H9 (cell line): ENCODE data around the gene BCAS4. TPM values are rescaled to one million over a fixed set of nuclear protein-coding genes. Genes with fewer than 3 reads are reported as not detected.

ENCODE experiments used
- DNase-seq: peaks from one replicate; pipeline ENCODE4 v3.0.0-alpha.2; 2017
- H2AFZ ChIP-seq: one replicate; pipeline ENCODE4 v1.6.1; 2013; ENCODE audit warnings: mild to moderate bottlenecking, low read length, control low read depth, moderate library complexity
- H2AK5ac ChIP-seq: 2 replicates; pipeline ENCODE4 v1.6.1; 2013; ENCODE audit warnings: low read length, control low read depth, mixed read lengths; ENCODE audit not compliant: insufficient read length
- H2BK120ac ChIP-seq: one replicate; pipeline ENCODE4 v1.6.1; 2013; ENCODE audit warnings: low read depth, mild to moderate bottlenecking, low read length, control low read depth, inconsistent platforms; ENCODE audit not compliant: poor library complexity, severe bottlenecking
- H2BK12ac ChIP-seq: 2 replicates; pipeline ENCODE4 v1.6.1; 2013; ENCODE audit warnings: low read length, control low read depth, mixed read lengths, low read depth; ENCODE audit not compliant: insufficient read length
- H2BK15ac ChIP-seq: 2 replicates; pipeline ENCODE4 v1.6.1; 2013; ENCODE audit warnings: low read depth, low read length, control low read depth
- H2BK20ac ChIP-seq: one replicate; pipeline ENCODE4 v1.6.1; 2013; ENCODE audit warnings: low read depth, mild to moderate bottlenecking, low read length, control low read depth, inconsistent platforms; ENCODE audit not compliant: poor library complexity, severe bottlenecking
- H2BK5ac ChIP-seq: 2 replicates; pipeline ENCODE4 v1.6.1; 2013; ENCODE audit warnings: low read length, control low read depth, mixed read lengths; ENCODE audit not compliant: insufficient read length
- H3K14ac ChIP-seq: 2 replicates; pipeline ENCODE4 v1.6.1; 2013; ENCODE audit warnings: low read length, control low read depth; ENCODE audit not compliant: insufficient read depth
- H3K18ac ChIP-seq: 2 replicates; pipeline ENCODE4 v1.6.1; 2013; ENCODE audit warnings: low read depth, mild to moderate bottlenecking, mixed read lengths, low read length, control low read depth; ENCODE audit not compliant: insufficient read length
- H3K23ac ChIP-seq: 2 replicates; pipeline ENCODE4 v1.6.1; 2013; ENCODE audit warnings: low read length, control low read depth, mixed read lengths, low read depth; ENCODE audit not compliant: insufficient read length
- H3K23me2 ChIP-seq: 2 replicates; pipeline ENCODE4 v1.6.1; 2013; ENCODE audit warnings: low read depth, mild to moderate bottlenecking, mixed read lengths, low read length, control low read depth; ENCODE audit not compliant: insufficient read length, poor library complexity, severe bottlenecking
- H3K27ac ChIP-seq: 2 replicates; pipeline ENCODE4 v1.5.1; 2013; ENCODE audit warnings: low read length, control low read depth, mixed read lengths, low read depth; ENCODE audit not compliant: insufficient read length
- H3K27me3 ChIP-seq: 2 replicates; pipeline ENCODE4 v1.6.1; 2013; ENCODE audit warnings: low read length, control low read depth, inconsistent platforms; ENCODE audit not compliant: insufficient read depth
- H3K4ac ChIP-seq: 2 replicates; pipeline ENCODE4 v1.6.1; 2013; ENCODE audit warnings: low read depth, mild to moderate bottlenecking, control low read depth, inconsistent platforms, low read length, moderate library complexity
- H3K4me1 ChIP-seq: 2 replicates; pipeline ENCODE4 v1.6.1; 2013; ENCODE audit warnings: low read length, control low read depth, inconsistent platforms; ENCODE audit not compliant: insufficient read depth
- H3K4me2 ChIP-seq: 2 replicates; pipeline ENCODE4 v1.6.1; 2013; ENCODE audit warnings: low read length, control low read depth, mixed read lengths; ENCODE audit not compliant: insufficient read length, insufficient read depth
- H3K56ac ChIP-seq: 2 replicates; pipeline ENCODE4 v1.6.1; 2013; ENCODE audit warnings: low read depth, mild to moderate bottlenecking, mixed read lengths, low read length, control low read depth; ENCODE audit not compliant: insufficient read length
- H3K79me1 ChIP-seq: 2 replicates; pipeline ENCODE4 v1.6.1; 2013; ENCODE audit warnings: low read depth, mild to moderate bottlenecking, moderate library complexity, low read length, control low read depth, inconsistent platforms; ENCODE audit not compliant: insufficient read depth, poor library complexity, severe bottlenecking
- H3K79me2 ChIP-seq: 2 replicates; pipeline ENCODE4 v1.6.1; 2013; ENCODE audit warnings: low read length, control low read depth, inconsistent platforms; ENCODE audit not compliant: insufficient read depth
- H3K9ac ChIP-seq: 2 replicates; pipeline ENCODE4 v1.6.1; 2013; ENCODE audit warnings: low read length, control low read depth, mixed read lengths; ENCODE audit not compliant: insufficient read length; ENCODE audit errors: extremely low read depth
- H3K9me3 ChIP-seq: one replicate; pipeline ENCODE4 v1.6.1; 2013; ENCODE audit warnings: low read depth, low read length, inconsistent platforms; ENCODE audit not compliant: control insufficient read depth
- H3T11ph ChIP-seq: one replicate; pipeline ENCODE4 v1.6.1; 2013; ENCODE audit warnings: mild to moderate bottlenecking, low read length, control low read depth, inconsistent platforms
- H4K20me1 ChIP-seq: one replicate; pipeline ENCODE4 v1.6.1; 2013; ENCODE audit not compliant: control insufficient read depth, insufficient read length, insufficient read depth
- H4K5ac ChIP-seq: 2 replicates; pipeline ENCODE4 v1.6.1; 2013; ENCODE audit warnings: low read depth, mild to moderate bottlenecking, mixed read lengths, low read length, control low read depth; ENCODE audit not compliant: insufficient read length
- H4K8ac ChIP-seq: replicated peaks from 2 replicates; pipeline ENCODE4 v1.6.1; 2013; ENCODE audit warnings: low read length, control low read depth, mixed read lengths, low read depth; ENCODE audit not compliant: insufficient read length
- H4K91ac ChIP-seq: 2 replicates; pipeline ENCODE4 v1.6.1; 2013; ENCODE audit warnings: low read depth, mild to moderate bottlenecking, moderate library complexity, mixed read lengths, low read length, control low read depth; ENCODE audit not compliant: insufficient read length
- H3K27ac Mint-ChIP-seq, 3 experiments: 2 replicates in 2 of 3; 3 replicates in 1 of 3; pipeline ENCODE4 v1.8.0; 2020 to 2021; ENCODE audit warnings: mixed read lengths in 3 of 3, mild to moderate bottlenecking in 1 of 3, moderate library complexity in 1 of 3
- H3K27me3 Mint-ChIP-seq: 2 replicates; pipeline ENCODE4 v1.8.0; 2021; ENCODE audit warnings: low read depth, mild to moderate bottlenecking, moderate library complexity, mixed read lengths
- H3K36me3 Mint-ChIP-seq, 3 experiments: 2 replicates in 2 of 3; 3 replicates in 1 of 3; pipeline ENCODE4 v1.8.0; 2020 to 2021; ENCODE audit warnings: low read depth in 3 of 3, mixed read lengths in 3 of 3; ENCODE audit not compliant: insufficient read depth in 1 of 3
- H3K4me1 Mint-ChIP-seq, 2 experiments: 2 replicates each; pipeline ENCODE4 v1.8.0; 2020; ENCODE audit warnings: mixed read lengths in 2 of 2
- H3K4me3 Mint-ChIP-seq, 2 experiments: 2 replicates in 1 of 2; 3 replicates in 1 of 2; pipeline ENCODE4 v1.8.0; 2020 to 2021; ENCODE audit warnings: mild to moderate bottlenecking in 2 of 2, mixed read lengths in 2 of 2, moderate library complexity in 1 of 2
- H3K9me3 Mint-ChIP-seq, 2 experiments: 2 replicates in 1 of 2; 3 replicates in 1 of 2; pipeline ENCODE4 v1.8.0; 2020; ENCODE audit warnings: mild to moderate bottlenecking in 2 of 2, mixed read lengths in 2 of 2, moderate library complexity in 1 of 2
- WGBS: extraction: QIAGEN DNeasy Blood & Tissue Kit; methylation state at CpG from one replicate; pipeline ENCODE4 v1.1.7; 2013; ENCODE audit warnings: missing lambda C conversion rate, low lambda C conversion rate, mixed read lengths; ENCODE audit not compliant: insufficient read length; ENCODE audit errors: extremely low coverage; 5-methylcytosine and 5-hydroxymethylcytosine counted together
- total RNA-seq: library from RNA; stranded (reverse); gene quantifications from 2 replicates; pipeline ENCODE4 v1.2.1, GENCODE V29; 2021
- TF ChIP-seq, protein P1 (sequence below): fragments of 200-600 bp; sonication (generic); conservative IDR thresholded peaks from 3 replicates; pipeline ENCODE4 v1.8.0; 2021; ENCODE audit warnings: antibody characterized with exemption, mild to moderate bottlenecking

Gene BCAS4
- total RNA-seq, 1 experiment from 2014 or later: 16.9 TPM

DNA sequence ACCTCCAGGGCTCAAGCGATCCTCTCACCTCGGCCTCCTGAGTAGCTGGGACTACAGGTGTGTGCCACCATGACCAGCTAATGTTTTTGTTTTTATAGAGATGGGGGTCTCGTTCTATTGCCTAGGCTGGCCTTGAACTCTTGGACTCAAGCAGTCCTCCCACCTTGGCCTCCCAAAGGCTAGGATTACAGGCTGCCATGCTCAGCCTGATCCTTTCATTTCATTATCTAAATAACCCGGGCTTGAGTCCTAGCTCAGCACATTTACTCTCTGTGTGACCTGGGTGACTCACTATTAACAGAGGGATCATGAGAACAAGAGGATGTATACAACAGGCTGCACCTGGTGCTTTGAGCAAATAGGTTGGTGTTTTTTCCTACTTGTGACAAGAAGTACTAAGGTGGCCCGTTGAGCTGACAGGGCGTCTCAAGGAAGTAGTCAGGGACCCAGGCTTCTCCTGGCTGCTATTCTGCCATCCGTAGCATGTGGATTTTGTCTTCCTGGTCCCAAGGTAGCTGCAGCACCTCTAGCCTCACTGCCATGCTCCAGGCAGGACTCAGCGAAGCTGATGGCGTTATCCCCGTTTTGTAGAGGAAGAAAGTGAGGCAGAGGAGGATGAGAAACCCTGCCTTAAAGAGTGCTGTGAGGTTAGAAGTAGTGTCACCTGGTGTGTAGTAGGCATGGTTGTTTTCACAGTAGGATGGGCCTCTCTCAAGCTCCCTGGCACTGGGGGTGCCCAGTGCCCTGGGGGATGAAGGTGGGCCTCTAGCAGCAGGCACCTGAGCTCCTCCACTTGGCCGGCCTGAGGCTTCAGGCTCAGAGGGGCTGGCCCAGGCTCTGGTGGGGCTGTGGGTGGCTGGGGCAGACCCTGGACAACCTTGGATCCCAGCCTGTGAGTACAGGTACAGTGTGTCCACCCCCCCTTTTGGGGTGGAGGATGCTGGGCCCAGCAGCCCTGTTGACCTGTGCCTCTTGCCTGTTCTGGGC lies 73.9 kb downstream of the BCAS4 start:
- no CpG with 5 or more reads among the region's 11 CpGs for WGBS
- Histone ChIP-seq H3K79me2 (no peaks in the 10 kb centered on the region), H3K9me3 (no peaks in the 10 kb centered on the region), H2BK120ac (no peak overlapping the region), H2AK5ac (no peak overlapping the region), H3T11ph (no peak overlapping the region), H3K4me2 (no peak overlapping the region), H2AFZ (no peak overlapping the region), H3K27me3 (no peaks in the 10 kb centered on the region), H3K9ac (no peak overlapping the region), H4K8ac (no peak overlapping the region), H4K20me1 (no peaks in the 10 kb centered on the region), H3K4ac (no peak overlapping the region), H3K23me2 (peaks cover 3% of the 10 kb centered on the region), H3K23ac (no peak overlapping the region), H3K4me1 (peaks cover 2% of the 10 kb centered on the region; the same call in 1 of the 2 replicates), H2BK5ac (no peak overlapping the region), H3K27ac (no peak overlapping the region), H3K79me1 (no peaks in the 10 kb centered on the region), H2BK20ac (no peak overlapping the region), H2BK15ac (no peak overlapping the region), H4K91ac (peak overlapping the region; percentile 14), H3K18ac (no peak overlapping the region), H4K5ac (no peak overlapping the region), H3K56ac (no peak overlapping the region), H2BK12ac (no peak overlapping the region), H3K14ac (peak overlapping the region; percentile 6; the same call in 1 of the 2 replicates)
- Mint-ChIP-seq H3K4me1 (peaks cover 42 to 54% of the 10 kb centered on the region in 2 experiments), H3K36me3 (peaks cover 0 to 5% (median 0%) of the 10 kb centered on the region in 3 experiments; a peak in 4 of 7 replicates), H3K27ac (peak overlapping the region in 2 of 3 experiments; percentile 37 to 82; a peak in 4 of 7 replicates), H3K4me3 (no peak overlapping the region), H3K9me3 (no peaks in the 10 kb centered on the region), H3K27me3 (no peaks in the 10 kb centered on the region; the same call in 1 of the 2 replicates)
- TF ChIP-seq, protein P1, sequence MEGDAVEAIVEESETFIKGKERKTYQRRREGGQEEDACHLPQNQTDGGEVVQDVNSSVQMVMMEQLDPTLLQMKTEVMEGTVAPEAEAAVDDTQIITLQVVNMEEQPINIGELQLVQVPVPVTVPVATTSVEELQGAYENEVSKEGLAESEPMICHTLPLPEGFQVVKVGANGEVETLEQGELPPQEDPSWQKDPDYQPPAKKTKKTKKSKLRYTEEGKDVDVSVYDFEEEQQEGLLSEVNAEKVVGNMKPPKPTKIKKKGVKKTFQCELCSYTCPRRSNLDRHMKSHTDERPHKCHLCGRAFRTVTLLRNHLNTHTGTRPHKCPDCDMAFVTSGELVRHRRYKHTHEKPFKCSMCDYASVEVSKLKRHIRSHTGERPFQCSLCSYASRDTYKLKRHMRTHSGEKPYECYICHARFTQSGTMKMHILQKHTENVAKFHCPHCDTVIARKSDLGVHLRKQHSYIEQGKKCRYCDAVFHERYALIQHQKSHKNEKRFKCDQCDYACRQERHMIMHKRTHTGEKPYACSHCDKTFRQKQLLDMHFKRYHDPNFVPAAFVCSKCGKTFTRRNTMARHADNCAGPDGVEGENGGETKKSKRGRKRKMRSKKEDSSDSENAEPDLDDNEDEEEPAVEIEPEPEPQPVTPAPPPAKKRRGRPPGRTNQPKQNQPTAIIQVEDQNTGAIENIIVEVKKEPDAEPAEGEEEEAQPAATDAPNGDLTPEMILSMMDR: no peak
- no peak for DNase-seq
